ENCODE results near the gene PRORP. TPM values are rescaled to one million over a fixed set of nuclear protein-coding genes. Genes with fewer than 3 reads are reported as not detected.
"Not testable (repeated sequence)": the region's sequence is repeated elsewhere in the genome, so short reads cannot be mapped to it uniquely, and the experiment has no call there.

Gene PRORP
- total and polyA plus RNA-seq, 9 donors: 6.7 to 36.4 (median 11.9) TPM

DNA sequence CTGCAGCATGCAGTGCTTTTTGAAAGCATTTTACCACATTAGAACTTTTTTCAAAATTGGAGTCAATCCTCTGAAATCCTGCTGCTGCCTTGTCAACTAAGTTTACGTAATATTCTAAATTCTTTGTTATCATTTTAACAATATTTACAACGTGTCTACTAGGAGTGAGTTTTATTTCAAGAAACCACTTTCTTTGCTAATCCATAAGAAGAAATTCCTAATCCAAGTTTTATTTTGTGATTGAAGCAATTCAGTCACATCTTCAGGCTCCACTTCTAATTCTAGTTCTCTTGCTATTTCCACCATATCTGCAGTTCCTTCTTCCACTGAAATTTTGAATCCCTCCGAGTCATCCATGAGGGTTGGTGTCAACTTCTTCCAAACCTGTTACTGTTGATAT, 25.4 kb downstream of the PRORP start:
- H3K27ac ChIP-seq: no peak overlapping the region
- DNase-seq: no peak
- WGBS, 3 donors: 69 to 89% (median 73%) methylated on average over 3 of the region's 3 CpGs
- H3K9me3 ChIP-seq: no peaks in the 10 kb centered on the region
- intact Hi-C loops (cut with DNase I): loop anchor here in 2 of 4 donors (10.0 kb wide), 1 partner anchor 67 kb away; no protein-coding TSS in a partner anchor
- no peaks in the 10 kb centered on the region for H3K4me1 ChIP-seq (ENCODE audit: insufficient read depth)
- H3K27me3 ChIP-seq: no peaks in the 10 kb centered on the region
- TF ChIP-seq POLR2A (IDR thresholded peaks at IDR 0.05) (no peak), EP300 (IDR thresholded peaks at IDR 0.05) (no peak)
- TF ChIP-seq, protein P1, sequence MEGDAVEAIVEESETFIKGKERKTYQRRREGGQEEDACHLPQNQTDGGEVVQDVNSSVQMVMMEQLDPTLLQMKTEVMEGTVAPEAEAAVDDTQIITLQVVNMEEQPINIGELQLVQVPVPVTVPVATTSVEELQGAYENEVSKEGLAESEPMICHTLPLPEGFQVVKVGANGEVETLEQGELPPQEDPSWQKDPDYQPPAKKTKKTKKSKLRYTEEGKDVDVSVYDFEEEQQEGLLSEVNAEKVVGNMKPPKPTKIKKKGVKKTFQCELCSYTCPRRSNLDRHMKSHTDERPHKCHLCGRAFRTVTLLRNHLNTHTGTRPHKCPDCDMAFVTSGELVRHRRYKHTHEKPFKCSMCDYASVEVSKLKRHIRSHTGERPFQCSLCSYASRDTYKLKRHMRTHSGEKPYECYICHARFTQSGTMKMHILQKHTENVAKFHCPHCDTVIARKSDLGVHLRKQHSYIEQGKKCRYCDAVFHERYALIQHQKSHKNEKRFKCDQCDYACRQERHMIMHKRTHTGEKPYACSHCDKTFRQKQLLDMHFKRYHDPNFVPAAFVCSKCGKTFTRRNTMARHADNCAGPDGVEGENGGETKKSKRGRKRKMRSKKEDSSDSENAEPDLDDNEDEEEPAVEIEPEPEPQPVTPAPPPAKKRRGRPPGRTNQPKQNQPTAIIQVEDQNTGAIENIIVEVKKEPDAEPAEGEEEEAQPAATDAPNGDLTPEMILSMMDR (IDR thresholded peaks at IDR 0.05): no peak
- H3K36me3 ChIP-seq: no peaks in the 10 kb centered on the region
- no peak overlapping the region for H3K4me3 ChIP-seq

DNA sequence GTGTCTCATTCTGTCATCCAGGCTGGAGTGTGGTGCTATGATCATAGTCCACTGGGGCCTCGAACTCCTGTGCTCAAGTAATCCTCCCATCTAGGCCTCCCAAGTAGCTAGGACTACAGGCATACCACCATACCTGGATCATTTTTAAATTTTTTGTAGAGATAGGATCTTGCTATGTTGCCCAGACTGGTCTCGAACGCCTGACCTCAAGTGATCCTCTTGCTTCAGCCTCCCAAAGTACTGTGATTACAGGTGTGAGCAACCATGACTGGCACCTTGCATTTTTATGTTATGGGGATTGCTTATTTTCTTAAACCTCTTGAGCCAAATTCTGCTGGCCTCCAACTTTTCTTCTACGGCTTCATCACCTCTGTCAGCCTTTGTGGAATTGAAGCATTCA, 26.9 kb downstream of the PRORP start:
- TF ChIP-seq POLR2A (IDR thresholded peaks at IDR 0.05) (no peak), EP300 (IDR thresholded peaks at IDR 0.05) (no peak)
- TF ChIP-seq, protein P1 (IDR thresholded peaks at IDR 0.05): no peak
- DNase-seq: no peak
- no peak overlapping the region for H3K4me3 ChIP-seq

GRCh38 chr14:35152531-35152930, 30.2 kb downstream of the PRORP start:
- H3K4me1 ChIP-seq (ENCODE audit: insufficient read depth); H3K27ac ChIP-seq; H3K9me3 ChIP-seq; H3K4me3 ChIP-seq; H3K36me3 ChIP-seq; DNase-seq; H3K27me3 ChIP-seq: not testable (repeated sequence)
- 97 to 99% (median 97%) methylated on average over 20 to 35 of the region's 35 CpGs for WGBS, 3 donors
- intact Hi-C loops (cut with DNase I): loop anchor here in 1 of 4 donors (10.0 kb wide), 1 partner anchor 52 kb away; no protein-coding TSS in a partner anchor

More for the DNA sequence above, 26.9 kb downstream of the PRORP start:
- 89 to 94% (median 93%) methylated on average over 4 of the region's 4 CpGs for WGBS, 3 donors
- intact Hi-C loops (cut with DNase I): loop anchor here in 2 of 4 donors (10.0 kb wide), 1 partner anchor 66 kb away; no protein-coding TSS in a partner anchor
- Histone ChIP-seq H3K36me3 (no peaks in the 10 kb centered on the region), H3K27me3 (no peaks in the 10 kb centered on the region), H3K27ac (no peak overlapping the region), H3K4me1 (ENCODE audit: insufficient read depth) (no peaks in the 10 kb centered on the region), H3K9me3 (no peaks in the 10 kb centered on the region)

GRCh38 chr14:35154016-35154415, 31.7 kb downstream of the PRORP start:
- TF ChIP-seq POLR2A (IDR thresholded peaks at IDR 0.05): no peak
- TF ChIP-seq EP300 (IDR thresholded peaks at IDR 0.05): no peak
- TF ChIP-seq, protein P1 (IDR thresholded peaks at IDR 0.05): no peak

GRCh38 chr14:35155962-35156361, 33.6 kb downstream of the PRORP start:
- Histone ChIP-seq H3K27ac (no peak overlapping the region), H3K36me3 (no peaks in the 10 kb centered on the region), H3K4me1 (ENCODE audit: insufficient read depth) (no peaks in the 10 kb centered on the region), H3K9me3 (no peaks in the 10 kb centered on the region), H3K27me3 (no peaks in the 10 kb centered on the region), H3K4me3 (no peak overlapping the region)
- no peak for DNase-seq
- TF ChIP-seq POLR2A (IDR thresholded peaks at IDR 0.05): no peak
- TF ChIP-seq, protein P1 (IDR thresholded peaks at IDR 0.05): no peak
- TF ChIP-seq EP300 (IDR thresholded peaks at IDR 0.05): no peak
- WGBS, 3 donors: 17 to 22% (median 19%) methylated on average over 1 of the region's 1 CpG
- intact Hi-C loops (cut with DNase I): loop anchor here in 1 of 4 donors (10.0 kb wide), 1 partner anchor 49 kb away; no protein-coding TSS in a partner anchor

More at GRCh38 chr14:35154016-35154415, 31.7 kb downstream of the PRORP start:
- H3K27ac ChIP-seq: no peak overlapping the region
- H3K4me1 ChIP-seq (ENCODE audit: insufficient read depth): no peaks in the 10 kb centered on the region
- H3K27me3 ChIP-seq: no peaks in the 10 kb centered on the region
- H3K36me3 ChIP-seq: no peaks in the 10 kb centered on the region
- WGBS, 3 donors: 83 to 87% (median 85%) methylated on average over 2 of the region's 2 CpGs
- DNase-seq: no peak
- intact Hi-C loops (cut with DNase I): loop anchor here in 1 of 4 donors (10.0 kb wide), 1 partner anchor 51 kb away; no protein-coding TSS in a partner anchor
- H3K4me3 ChIP-seq: no peak overlapping the region
- no peaks in the 10 kb centered on the region for H3K9me3 ChIP-seq

Data from ovary (tissue), 9 donors.